GM23338 (cell line): ENCODE measurements around the gene NPR2. TPM values are rescaled to one million over a fixed set of nuclear protein-coding genes. Genes with fewer than 3 reads are reported as not detected.

Source experiments
- ATAC-seq: fragments of 200-7000 bp; cut with Tn5 transposase; 3 replicates; pipeline ENCODE4 v1.9.1; 2020
- DNase-seq: peaks from one replicate; pipeline ENCODE4 v3.0.0-alpha.2; 2015; ENCODE audit warnings: low spot score
- H2AFZ ChIP-seq: fragments of 200-600 bp; sonication (generic); 2 replicates; pipeline ENCODE4 v1.8.0; 2016; ENCODE audit warnings: antibody characterized with exemption, mild to moderate bottlenecking, moderate library complexity
- H3F3A ChIP-seq: fragments of 200-600 bp; sonication (generic); replicated peaks from 2 replicates; pipeline ENCODE4 v1.8.0; 2017; ENCODE audit warnings: antibody characterized with exemption, mixed run types, low read depth
- H3K27ac ChIP-seq: fragments of 200-600 bp; sonication (generic); 2 replicates; pipeline ENCODE4 v1.6.1; 2016; ENCODE audit warnings: low read depth
- H3K27me3 ChIP-seq: fragments of 200-600 bp; sonication (generic); 2 replicates; pipeline ENCODE4 v1.8.0; 2016; ENCODE audit warnings: mild to moderate bottlenecking, mixed run types, moderate library complexity; ENCODE audit not compliant: insufficient read depth
- H3K36me3 ChIP-seq: fragments of 200-600 bp; sonication (generic); 2 replicates; pipeline ENCODE4 v1.8.0; 2016; ENCODE audit warnings: mild to moderate bottlenecking; ENCODE audit not compliant: insufficient read depth
- H3K4me1 ChIP-seq: fragments of 200-600 bp; sonication (generic); 2 replicates; pipeline ENCODE4 v1.8.0; 2016; ENCODE audit warnings: mild to moderate bottlenecking, moderate library complexity; ENCODE audit not compliant: insufficient read depth
- H3K4me2 ChIP-seq: fragments of 200-600 bp; sonication (generic); 2 replicates; pipeline ENCODE4 v1.7.1; 2017; ENCODE audit warnings: mixed run types
- H3K4me3 ChIP-seq: fragments of 200-600 bp; sonication (generic); 2 replicates; pipeline ENCODE4 v1.6.1; 2016; ENCODE audit warnings: mixed run types
- H3K79me2 ChIP-seq: fragments of 200-600 bp; sonication (generic); replicated peaks from 2 replicates; pipeline ENCODE4 v1.8.0; 2017; ENCODE audit warnings: mild to moderate bottlenecking; ENCODE audit not compliant: insufficient read depth
- H3K9me2 ChIP-seq: fragments of 200-600 bp; sonication (generic); 2 replicates; pipeline ENCODE4 v1.8.0; 2017; ENCODE audit not compliant: insufficient read depth
- H4K20me1 ChIP-seq: fragments of 200-600 bp; sonication (generic); replicated peaks from 2 replicates; pipeline ENCODE4 v1.8.0; 2017; ENCODE audit warnings: mild to moderate bottlenecking; ENCODE audit not compliant: insufficient read depth
- H3K27ac Mint-ChIP-seq: 2 replicates; pipeline ENCODE4 v1.8.0; 2020; ENCODE audit warnings: inconsistent platforms, mild to moderate bottlenecking, moderate library complexity, mixed read lengths
- H3K27me3 Mint-ChIP-seq: 3 replicates; pipeline ENCODE4 v1.8.0; 2022; ENCODE audit warnings: low read depth, mild to moderate bottlenecking, moderate library complexity, mixed read lengths, inconsistent platforms; ENCODE audit not compliant: insufficient read depth, poor library complexity
- H3K36me3 Mint-ChIP-seq: 3 replicates; pipeline ENCODE4 v1.8.0; 2021; ENCODE audit warnings: low read depth, mild to moderate bottlenecking, inconsistent platforms, moderate library complexity, mixed read lengths
- H3K4me1 Mint-ChIP-seq: 3 replicates; pipeline ENCODE4 v1.8.0; 2020; ENCODE audit warnings: mild to moderate bottlenecking, inconsistent platforms, mixed read lengths
- H3K4me3 Mint-ChIP-seq: 3 replicates; pipeline ENCODE4 v1.8.0; 2021; ENCODE audit warnings: moderate library complexity, mild to moderate bottlenecking, inconsistent platforms, mixed read lengths
- H3K9me3 Mint-ChIP-seq: 3 replicates; pipeline ENCODE4 v1.8.0; 2020; ENCODE audit warnings: moderate library complexity, mild to moderate bottlenecking, inconsistent platforms, mixed read lengths
- CREB1 ChIP-seq: fragments of 250-450 bp; sonication (Bioruptor Pico); IDR thresholded peaks from 2 replicates; pipeline ENCODE4 v1.5.0; 2020; ENCODE audit warnings: low read depth, mild to moderate bottlenecking, moderate library complexity
- EZH2phosphoT487 ChIP-seq: fragments of 200-600 bp; sonication (generic); IDR thresholded peaks from one replicate; pipeline ENCODE4 v1.8.1; 2018; ENCODE audit warnings: antibody characterized with exemption; ENCODE audit not compliant: unreplicated experiment
- JUNB ChIP-seq: IDR thresholded peaks from one replicate; pipeline ENCODE4 v1.6.1; 2016; ENCODE audit warnings: antibody characterized with exemption; ENCODE audit not compliant: unreplicated experiment
- NANOG ChIP-seq: IDR thresholded peaks from 2 replicates; pipeline ENCODE4 v1.6.1; 2016; ENCODE audit warnings: antibody characterized with exemption, borderline replicate concordance
- POLR2AphosphoS5 ChIP-seq: IDR thresholded peaks from 2 replicates; pipeline ENCODE4 v1.6.1; 2016; ENCODE audit warnings: antibody characterized with exemption, low read depth
- ZNF114 ChIP-seq: fragments of 250-450 bp; sonication (Bioruptor Pico); IDR thresholded peaks from 2 replicates; pipeline ENCODE4 v1.5.0; 2020; ENCODE audit warnings: mild to moderate bottlenecking, moderate library complexity
- ZNF331 ChIP-seq: fragments of 250-450 bp; sonication (Bioruptor Pico); IDR thresholded peaks from 2 replicates; pipeline ENCODE4 v1.5.0; 2020; ENCODE audit warnings: low read depth, mild to moderate bottlenecking, moderate library complexity
- polyA plus RNA-seq: library from polyadenylated mRNA; unstranded; fragments of >200 nt; fragmentation: Nextera tagmentation; extraction: Ambion mirVana; gene quantifications from 2 replicates; pipeline ENCODE4 v1.2.1, GENCODE V29; 2016
- total RNA-seq: library from RNA; depleted of rRNA; stranded (reverse); fragments of >200 nt; shearing (Covaris generic); gene quantifications from 2 replicates; pipeline ENCODE4 v1.2.3, GENCODE V29; 2014
- TF ChIP-seq, protein P1 (sequence below): IDR thresholded peaks from 2 replicates; pipeline ENCODE4 v1.6.1; 2016; ENCODE audit warnings: antibody characterized with exemption
- TF ChIP-seq, protein P2 (sequence below): fragments of 250-450 bp; sonication (Bioruptor Pico); IDR thresholded peaks from 2 replicates; pipeline ENCODE4 v1.5.0; 2020; ENCODE audit warnings: mild to moderate bottlenecking, moderate library complexity
- TF ChIP-seq, protein P3 (sequence below), 2 experiments: fragments of 200-600 bp in 1 of 2; sonication (generic) in 1 of 2; conservative IDR thresholded peaks; 2 replicates each; pipeline versions ENCODE4 v1.5.1 to v1.6.1; 2016 to 2017; ENCODE audit warnings: antibody characterized with exemption in 2 of 2, low read depth in 2 of 2, mild to moderate bottlenecking in 2 of 2, moderate library complexity in 1 of 2

NPR2 gene
- total and polyA plus RNA-seq, 2 experiments from 2014 or later = 9.0 to 14.4 TPM

DNA sequence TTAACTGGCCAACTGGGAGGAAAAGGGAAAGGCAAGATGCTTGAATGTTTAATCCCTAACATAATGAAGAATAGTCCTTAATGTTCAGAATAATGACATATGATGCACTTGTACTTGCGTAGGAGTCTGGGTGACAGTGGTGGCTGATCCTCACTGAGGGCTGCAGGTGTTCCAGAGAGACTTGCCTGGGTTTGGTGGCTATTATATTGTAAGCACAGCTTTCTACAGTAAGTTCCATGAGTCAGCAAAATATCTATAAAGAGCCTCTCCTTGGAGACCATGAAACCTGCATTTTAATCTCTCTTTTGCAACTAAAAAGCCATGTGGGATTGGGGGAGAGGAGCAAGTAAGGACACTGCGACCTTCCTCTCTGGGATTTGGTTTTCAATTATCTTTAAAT lies 1.9 kb upstream of the NPR2 start:
- Histone ChIP-seq H2AFZ (no peak overlapping the region), H3K36me3 (0 out of 2 replicates have a peak, but pooled peaks cover 3% of the 10 kb centered on the region), H3K9me2 (no peaks in the 10 kb centered on the region), H4K20me1 (no peaks in the 10 kb centered on the region), H3F3A (no peaks in the 10 kb centered on the region), H3K4me1 (peaks cover 9% of the 10 kb centered on the region; the same call in 1 of the 2 replicates), H3K79me2 (no peaks in the 10 kb centered on the region), H3K4me3 (no peak overlapping the region), H3K4me2 (no peak overlapping the region), H3K27ac (0 out of 2 replicates have a peak overlapping the region, but pooled peaks have one; percentile 5), H3K27me3 (peaks cover 7% of the 10 kb centered on the region; the same call in 1 of the 2 replicates)
- ATAC-seq (no peak), DNase-seq (no peak)
- H3K4me1 Mint-ChIP-seq = peaks cover 17% of the 10 kb centered on the region
- TF ChIP-seq, protein P1, sequence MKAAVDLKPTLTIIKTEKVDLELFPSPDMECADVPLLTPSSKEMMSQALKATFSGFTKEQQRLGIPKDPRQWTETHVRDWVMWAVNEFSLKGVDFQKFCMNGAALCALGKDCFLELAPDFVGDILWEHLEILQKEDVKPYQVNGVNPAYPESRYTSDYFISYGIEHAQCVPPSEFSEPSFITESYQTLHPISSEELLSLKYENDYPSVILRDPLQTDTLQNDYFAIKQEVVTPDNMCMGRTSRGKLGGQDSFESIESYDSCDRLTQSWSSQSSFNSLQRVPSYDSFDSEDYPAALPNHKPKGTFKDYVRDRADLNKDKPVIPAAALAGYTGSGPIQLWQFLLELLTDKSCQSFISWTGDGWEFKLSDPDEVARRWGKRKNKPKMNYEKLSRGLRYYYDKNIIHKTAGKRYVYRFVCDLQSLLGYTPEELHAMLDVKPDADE = no peak
- TF ChIP-seq JUNB (no peak), ZNF331 (CRISPR knock-in tag) (no peak), POLR2AphosphoS5 (no peak), CREB1 (CRISPR knock-in tag) (no peak), EZH2phosphoT487 (no peak), NANOG (no peak), ZNF114 (CRISPR knock-in tag) (no peak)
- TF ChIP-seq, protein P2, sequence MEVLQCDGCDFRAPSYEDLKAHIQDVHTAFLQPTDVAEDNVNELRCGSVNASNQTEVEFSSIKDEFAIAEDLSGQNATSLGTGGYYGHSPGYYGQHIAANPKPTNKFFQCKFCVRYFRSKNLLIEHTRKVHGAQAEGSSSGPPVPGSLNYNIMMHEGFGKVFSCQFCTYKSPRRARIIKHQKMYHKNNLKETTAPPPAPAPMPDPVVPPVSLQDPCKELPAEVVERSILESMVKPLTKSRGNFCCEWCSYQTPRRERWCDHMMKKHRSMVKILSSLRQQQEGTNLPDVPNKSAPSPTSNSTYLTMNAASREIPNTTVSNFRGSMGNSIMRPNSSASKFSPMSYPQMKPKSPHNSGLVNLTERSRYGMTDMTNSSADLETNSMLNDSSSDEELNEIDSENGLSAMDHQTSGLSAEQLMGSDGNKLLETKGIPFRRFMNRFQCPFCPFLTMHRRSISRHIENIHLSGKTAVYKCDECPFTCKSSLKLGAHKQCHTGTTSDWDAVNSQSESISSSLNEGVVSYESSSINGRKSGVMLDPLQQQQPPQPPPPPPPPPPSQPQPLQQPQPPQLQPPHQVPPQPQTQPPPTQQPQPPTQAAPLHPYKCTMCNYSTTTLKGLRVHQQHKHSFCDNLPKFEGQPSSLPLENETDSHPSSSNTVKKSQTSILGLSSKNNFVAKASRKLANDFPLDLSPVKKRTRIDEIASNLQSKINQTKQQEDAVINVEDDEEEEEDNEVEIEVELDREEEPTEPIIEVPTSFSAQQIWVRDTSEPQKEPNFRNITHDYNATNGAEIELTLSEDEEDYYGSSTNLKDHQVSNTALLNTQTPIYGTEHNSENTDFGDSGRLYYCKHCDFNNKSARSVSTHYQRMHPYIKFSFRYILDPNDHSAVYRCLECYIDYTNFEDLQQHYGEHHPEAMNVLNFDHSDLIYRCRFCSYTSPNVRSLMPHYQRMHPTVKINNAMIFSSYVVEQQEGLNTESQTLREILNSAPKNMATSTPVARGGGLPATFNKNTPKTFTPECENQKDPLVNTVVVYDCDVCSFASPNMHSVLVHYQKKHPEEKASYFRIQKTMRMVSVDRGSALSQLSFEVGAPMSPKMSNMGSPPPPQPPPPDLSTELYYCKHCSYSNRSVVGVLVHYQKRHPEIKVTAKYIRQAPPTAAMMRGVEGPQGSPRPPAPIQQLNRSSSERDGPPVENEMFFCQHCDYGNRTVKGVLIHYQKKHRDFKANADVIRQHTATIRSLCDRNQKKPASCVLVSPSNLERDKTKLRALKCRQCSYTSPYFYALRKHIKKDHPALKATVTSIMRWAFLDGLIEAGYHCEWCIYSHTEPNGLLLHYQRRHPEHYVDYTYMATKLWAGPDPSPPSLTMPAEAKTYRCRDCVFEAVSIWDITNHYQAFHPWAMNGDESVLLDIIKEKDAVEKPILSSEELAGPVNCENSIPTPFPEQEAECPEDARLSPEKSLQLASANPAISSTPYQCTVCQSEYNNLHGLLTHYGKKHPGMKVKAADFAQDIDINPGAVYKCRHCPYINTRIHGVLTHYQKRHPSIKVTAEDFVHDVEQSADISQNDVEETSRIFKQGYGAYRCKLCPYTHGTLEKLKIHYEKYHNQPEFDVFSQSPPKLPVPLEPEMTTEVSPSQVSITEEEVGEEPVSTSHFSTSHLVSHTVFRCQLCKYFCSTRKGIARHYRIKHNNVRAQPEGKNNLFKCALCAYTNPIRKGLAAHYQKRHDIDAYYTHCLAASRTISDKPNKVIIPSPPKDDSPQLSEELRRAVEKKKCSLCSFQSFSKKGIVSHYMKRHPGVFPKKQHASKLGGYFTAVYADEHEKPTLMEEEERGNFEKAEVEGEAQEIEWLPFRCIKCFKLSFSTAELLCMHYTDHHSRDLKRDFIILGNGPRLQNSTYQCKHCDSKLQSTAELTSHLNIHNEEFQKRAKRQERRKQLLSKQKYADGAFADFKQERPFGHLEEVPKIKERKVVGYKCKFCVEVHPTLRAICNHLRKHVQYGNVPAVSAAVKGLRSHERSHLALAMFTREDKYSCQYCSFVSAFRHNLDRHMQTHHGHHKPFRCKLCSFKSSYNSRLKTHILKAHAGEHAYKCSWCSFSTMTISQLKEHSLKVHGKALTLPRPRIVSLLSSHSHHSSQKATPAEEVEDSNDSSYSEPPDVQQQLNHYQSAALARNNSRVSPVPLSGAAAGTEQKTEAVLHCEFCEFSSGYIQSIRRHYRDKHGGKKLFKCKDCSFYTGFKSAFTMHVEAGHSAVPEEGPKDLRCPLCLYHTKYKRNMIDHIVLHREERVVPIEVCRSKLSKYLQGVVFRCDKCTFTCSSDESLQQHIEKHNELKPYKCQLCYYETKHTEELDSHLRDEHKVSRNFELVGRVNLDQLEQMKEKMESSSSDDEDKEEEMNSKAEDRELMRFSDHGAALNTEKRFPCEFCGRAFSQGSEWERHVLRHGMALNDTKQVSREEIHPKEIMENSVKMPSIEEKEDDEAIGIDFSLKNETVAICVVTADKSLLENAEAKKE (CRISPR knock-in tag) = no peak
- TF ChIP-seq, protein P3, sequence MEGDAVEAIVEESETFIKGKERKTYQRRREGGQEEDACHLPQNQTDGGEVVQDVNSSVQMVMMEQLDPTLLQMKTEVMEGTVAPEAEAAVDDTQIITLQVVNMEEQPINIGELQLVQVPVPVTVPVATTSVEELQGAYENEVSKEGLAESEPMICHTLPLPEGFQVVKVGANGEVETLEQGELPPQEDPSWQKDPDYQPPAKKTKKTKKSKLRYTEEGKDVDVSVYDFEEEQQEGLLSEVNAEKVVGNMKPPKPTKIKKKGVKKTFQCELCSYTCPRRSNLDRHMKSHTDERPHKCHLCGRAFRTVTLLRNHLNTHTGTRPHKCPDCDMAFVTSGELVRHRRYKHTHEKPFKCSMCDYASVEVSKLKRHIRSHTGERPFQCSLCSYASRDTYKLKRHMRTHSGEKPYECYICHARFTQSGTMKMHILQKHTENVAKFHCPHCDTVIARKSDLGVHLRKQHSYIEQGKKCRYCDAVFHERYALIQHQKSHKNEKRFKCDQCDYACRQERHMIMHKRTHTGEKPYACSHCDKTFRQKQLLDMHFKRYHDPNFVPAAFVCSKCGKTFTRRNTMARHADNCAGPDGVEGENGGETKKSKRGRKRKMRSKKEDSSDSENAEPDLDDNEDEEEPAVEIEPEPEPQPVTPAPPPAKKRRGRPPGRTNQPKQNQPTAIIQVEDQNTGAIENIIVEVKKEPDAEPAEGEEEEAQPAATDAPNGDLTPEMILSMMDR (conservative IDR thresholded peaks at IDR 0.05; ENCODE audit: low read depth in 2 of 2) = no peak
- H3K9me3 Mint-ChIP-seq = no peaks in the 10 kb centered on the region; the same call in 2 of the 3 replicates
- H3K4me3 Mint-ChIP-seq = no peak overlapping the region
- peaks cover 14% of the 10 kb centered on the region for H3K27me3 Mint-ChIP-seq
- H3K36me3 Mint-ChIP-seq = peaks cover 14% of the 10 kb centered on the region
- H3K27ac Mint-ChIP-seq = no peak overlapping the region; the same call in 1 of the 2 replicates
